H9 (cell line): Measurements from ENCODE around the gene PRR29. TPM values are rescaled to one million over a fixed set of nuclear protein-coding genes. Genes with fewer than 3 reads are reported as not detected.

Experiments
- DNase-seq: peaks from one replicate; pipeline ENCODE4 v3.0.0-alpha.2; 2017
- H2AFZ ChIP-seq: one replicate; pipeline ENCODE4 v1.6.1; 2013; ENCODE audit warnings: mild to moderate bottlenecking, low read length, control low read depth, moderate library complexity
- H2AK5ac ChIP-seq: 2 replicates; pipeline ENCODE4 v1.6.1; 2013; ENCODE audit warnings: low read length, control low read depth, mixed read lengths; ENCODE audit not compliant: insufficient read length
- H2BK120ac ChIP-seq: one replicate; pipeline ENCODE4 v1.6.1; 2013; ENCODE audit warnings: low read depth, mild to moderate bottlenecking, low read length, control low read depth, inconsistent platforms; ENCODE audit not compliant: poor library complexity, severe bottlenecking
- H2BK12ac ChIP-seq: 2 replicates; pipeline ENCODE4 v1.6.1; 2013; ENCODE audit warnings: low read length, control low read depth, mixed read lengths, low read depth; ENCODE audit not compliant: insufficient read length
- H2BK15ac ChIP-seq: 2 replicates; pipeline ENCODE4 v1.6.1; 2013; ENCODE audit warnings: low read depth, low read length, control low read depth
- H2BK20ac ChIP-seq: one replicate; pipeline ENCODE4 v1.6.1; 2013; ENCODE audit warnings: low read depth, mild to moderate bottlenecking, low read length, control low read depth, inconsistent platforms; ENCODE audit not compliant: poor library complexity, severe bottlenecking
- H2BK5ac ChIP-seq: 2 replicates; pipeline ENCODE4 v1.6.1; 2013; ENCODE audit warnings: low read length, control low read depth, mixed read lengths; ENCODE audit not compliant: insufficient read length
- H3K14ac ChIP-seq: 2 replicates; pipeline ENCODE4 v1.6.1; 2013; ENCODE audit warnings: low read length, control low read depth; ENCODE audit not compliant: insufficient read depth
- H3K18ac ChIP-seq: 2 replicates; pipeline ENCODE4 v1.6.1; 2013; ENCODE audit warnings: low read depth, mild to moderate bottlenecking, mixed read lengths, low read length, control low read depth; ENCODE audit not compliant: insufficient read length
- H3K23ac ChIP-seq: 2 replicates; pipeline ENCODE4 v1.6.1; 2013; ENCODE audit warnings: low read length, control low read depth, mixed read lengths, low read depth; ENCODE audit not compliant: insufficient read length
- H3K23me2 ChIP-seq: 2 replicates; pipeline ENCODE4 v1.6.1; 2013; ENCODE audit warnings: low read depth, mild to moderate bottlenecking, mixed read lengths, low read length, control low read depth; ENCODE audit not compliant: insufficient read length, poor library complexity, severe bottlenecking
- H3K27ac ChIP-seq: 2 replicates; pipeline ENCODE4 v1.5.1; 2013; ENCODE audit warnings: low read length, control low read depth, mixed read lengths, low read depth; ENCODE audit not compliant: insufficient read length
- H3K27me3 ChIP-seq: 2 replicates; pipeline ENCODE4 v1.6.1; 2013; ENCODE audit warnings: low read length, control low read depth, inconsistent platforms; ENCODE audit not compliant: insufficient read depth
- H3K4ac ChIP-seq: 2 replicates; pipeline ENCODE4 v1.6.1; 2013; ENCODE audit warnings: low read depth, mild to moderate bottlenecking, control low read depth, inconsistent platforms, low read length, moderate library complexity
- H3K4me1 ChIP-seq: 2 replicates; pipeline ENCODE4 v1.6.1; 2013; ENCODE audit warnings: low read length, control low read depth, inconsistent platforms; ENCODE audit not compliant: insufficient read depth
- H3K4me2 ChIP-seq: 2 replicates; pipeline ENCODE4 v1.6.1; 2013; ENCODE audit warnings: low read length, control low read depth, mixed read lengths; ENCODE audit not compliant: insufficient read length, insufficient read depth
- H3K56ac ChIP-seq: 2 replicates; pipeline ENCODE4 v1.6.1; 2013; ENCODE audit warnings: low read depth, mild to moderate bottlenecking, mixed read lengths, low read length, control low read depth; ENCODE audit not compliant: insufficient read length
- H3K79me1 ChIP-seq: 2 replicates; pipeline ENCODE4 v1.6.1; 2013; ENCODE audit warnings: low read depth, mild to moderate bottlenecking, moderate library complexity, low read length, control low read depth, inconsistent platforms; ENCODE audit not compliant: insufficient read depth, poor library complexity, severe bottlenecking
- H3K79me2 ChIP-seq: 2 replicates; pipeline ENCODE4 v1.6.1; 2013; ENCODE audit warnings: low read length, control low read depth, inconsistent platforms; ENCODE audit not compliant: insufficient read depth
- H3K9ac ChIP-seq: 2 replicates; pipeline ENCODE4 v1.6.1; 2013; ENCODE audit warnings: low read length, control low read depth, mixed read lengths; ENCODE audit not compliant: insufficient read length; ENCODE audit errors: extremely low read depth
- H3K9me3 ChIP-seq: one replicate; pipeline ENCODE4 v1.6.1; 2013; ENCODE audit warnings: low read depth, low read length, inconsistent platforms; ENCODE audit not compliant: control insufficient read depth
- H3T11ph ChIP-seq: one replicate; pipeline ENCODE4 v1.6.1; 2013; ENCODE audit warnings: mild to moderate bottlenecking, low read length, control low read depth, inconsistent platforms
- H4K20me1 ChIP-seq: one replicate; pipeline ENCODE4 v1.6.1; 2013; ENCODE audit not compliant: control insufficient read depth, insufficient read length, insufficient read depth
- H4K5ac ChIP-seq: 2 replicates; pipeline ENCODE4 v1.6.1; 2013; ENCODE audit warnings: low read depth, mild to moderate bottlenecking, mixed read lengths, low read length, control low read depth; ENCODE audit not compliant: insufficient read length
- H4K8ac ChIP-seq: replicated peaks from 2 replicates; pipeline ENCODE4 v1.6.1; 2013; ENCODE audit warnings: low read length, control low read depth, mixed read lengths, low read depth; ENCODE audit not compliant: insufficient read length
- H4K91ac ChIP-seq: 2 replicates; pipeline ENCODE4 v1.6.1; 2013; ENCODE audit warnings: low read depth, mild to moderate bottlenecking, moderate library complexity, mixed read lengths, low read length, control low read depth; ENCODE audit not compliant: insufficient read length
- H3K27ac Mint-ChIP-seq, 3 experiments: 2 replicates in 2 of 3; 3 replicates in 1 of 3; pipeline ENCODE4 v1.8.0; 2020 to 2021; ENCODE audit warnings: mixed read lengths in 3 of 3, mild to moderate bottlenecking in 1 of 3, moderate library complexity in 1 of 3
- H3K27me3 Mint-ChIP-seq: 2 replicates; pipeline ENCODE4 v1.8.0; 2021; ENCODE audit warnings: low read depth, mild to moderate bottlenecking, moderate library complexity, mixed read lengths
- H3K36me3 Mint-ChIP-seq, 3 experiments: 2 replicates in 2 of 3; 3 replicates in 1 of 3; pipeline ENCODE4 v1.8.0; 2020 to 2021; ENCODE audit warnings: low read depth in 3 of 3, mixed read lengths in 3 of 3; ENCODE audit not compliant: insufficient read depth in 1 of 3
- H3K4me1 Mint-ChIP-seq, 2 experiments: 2 replicates each; pipeline ENCODE4 v1.8.0; 2020; ENCODE audit warnings: mixed read lengths in 2 of 2
- H3K4me3 Mint-ChIP-seq, 2 experiments: 2 replicates in 1 of 2; 3 replicates in 1 of 2; pipeline ENCODE4 v1.8.0; 2020 to 2021; ENCODE audit warnings: mild to moderate bottlenecking in 2 of 2, mixed read lengths in 2 of 2, moderate library complexity in 1 of 2
- H3K9me3 Mint-ChIP-seq, 2 experiments: 2 replicates in 1 of 2; 3 replicates in 1 of 2; pipeline ENCODE4 v1.8.0; 2020; ENCODE audit warnings: mild to moderate bottlenecking in 2 of 2, mixed read lengths in 2 of 2, moderate library complexity in 1 of 2
- CTCF ChIP-seq: fragments of 200-600 bp; sonication (generic); conservative IDR thresholded peaks from 3 replicates; pipeline ENCODE4 v1.8.0; 2021; ENCODE audit warnings: antibody characterized with exemption, mild to moderate bottlenecking
- WGBS: extraction: QIAGEN DNeasy Blood & Tissue Kit; methylation state at CpG from one replicate; pipeline ENCODE4 v1.1.7; 2013; ENCODE audit warnings: missing lambda C conversion rate, low lambda C conversion rate, mixed read lengths; ENCODE audit not compliant: insufficient read length; ENCODE audit errors: extremely low coverage; 5-methylcytosine and 5-hydroxymethylcytosine counted together
- total RNA-seq: library from RNA; stranded (reverse); gene quantifications from 2 replicates; pipeline ENCODE4 v1.2.1, GENCODE V29; 2021

PRR29 gene
- total RNA-seq, 1 experiment from 2014 or later, result 0.87 TPM

GRCh38 chr17:63975541-63976092, 22.5 kb upstream of the PRR29 start:
- H3K4me1 Mint-ChIP-seq, result peaks cover 7 to 10% of the 10 kb centered on the region in 2 experiments
- Histone ChIP-seq H2BK12ac (no peak overlapping the region), H3K23ac (no peak overlapping the region), H2BK15ac (no peak overlapping the region), H3K14ac (no peak overlapping the region), H3K9ac (no peak overlapping the region), H3K27ac (no peak overlapping the region), H4K5ac (no peak overlapping the region), H3K18ac (no peak overlapping the region), H3K56ac (no peak overlapping the region), H3K4me1 (no peaks in the 10 kb centered on the region), H4K8ac (no peak overlapping the region), H3K79me1 (no peaks in the 10 kb centered on the region), H3K4ac (no peak overlapping the region), H3K23me2 (no peaks in the 10 kb centered on the region), H2BK20ac (no peak overlapping the region), H4K91ac (no peak overlapping the region), H3K4me2 (no peak overlapping the region), H3T11ph (no peak overlapping the region), H2AFZ (no peak overlapping the region), H3K27me3 (no peaks in the 10 kb centered on the region), H2BK5ac (no peak overlapping the region), H2BK120ac (no peak overlapping the region), H3K9me3 (no peaks in the 10 kb centered on the region), H4K20me1 (no peaks in the 10 kb centered on the region), H3K79me2 (no peaks in the 10 kb centered on the region), H2AK5ac (no peak overlapping the region)
- no peak overlapping the region for H3K27ac Mint-ChIP-seq
- TF ChIP-seq CTCF, result no peak
- H3K36me3 Mint-ChIP-seq, result no peaks in the 10 kb centered on the region
- no peak overlapping the region for H3K4me3 Mint-ChIP-seq
- no peaks in the 10 kb centered on the region; the same call in none of the 2 replicates for H3K27me3 Mint-ChIP-seq
- DNase-seq, result no peak
- WGBS, result no CpG with 5 or more reads among the region's 2 CpGs
- 0 out of 5 replicates have a peak, but pooled peaks cover 0 to under 1% of the 10 kb centered on the region in 2 experiments for H3K9me3 Mint-ChIP-seq
